GM23248 (cell line): Measurements from ENCODE around the gene TTC21B.

ENCODE experiments used
- EZH2 ChIP-seq: fragments of 200-600 bp; sonication (generic); IDR thresholded peaks from 2 replicates; pipeline ENCODE4 v1.6.1; 2018; ENCODE audit warnings: antibody characterized with exemption, mild to moderate bottlenecking; ENCODE audit not compliant: insufficient read depth, poor library complexity, severe bottlenecking
- EZH2phosphoT487 ChIP-seq: fragments of 200-600 bp; sonication (generic); IDR thresholded peaks from 2 replicates; pipeline ENCODE4 v1.6.1; 2018; ENCODE audit warnings: antibody characterized with exemption, moderate library complexity, mild to moderate bottlenecking, low read depth; ENCODE audit not compliant: insufficient read depth

DNA sequence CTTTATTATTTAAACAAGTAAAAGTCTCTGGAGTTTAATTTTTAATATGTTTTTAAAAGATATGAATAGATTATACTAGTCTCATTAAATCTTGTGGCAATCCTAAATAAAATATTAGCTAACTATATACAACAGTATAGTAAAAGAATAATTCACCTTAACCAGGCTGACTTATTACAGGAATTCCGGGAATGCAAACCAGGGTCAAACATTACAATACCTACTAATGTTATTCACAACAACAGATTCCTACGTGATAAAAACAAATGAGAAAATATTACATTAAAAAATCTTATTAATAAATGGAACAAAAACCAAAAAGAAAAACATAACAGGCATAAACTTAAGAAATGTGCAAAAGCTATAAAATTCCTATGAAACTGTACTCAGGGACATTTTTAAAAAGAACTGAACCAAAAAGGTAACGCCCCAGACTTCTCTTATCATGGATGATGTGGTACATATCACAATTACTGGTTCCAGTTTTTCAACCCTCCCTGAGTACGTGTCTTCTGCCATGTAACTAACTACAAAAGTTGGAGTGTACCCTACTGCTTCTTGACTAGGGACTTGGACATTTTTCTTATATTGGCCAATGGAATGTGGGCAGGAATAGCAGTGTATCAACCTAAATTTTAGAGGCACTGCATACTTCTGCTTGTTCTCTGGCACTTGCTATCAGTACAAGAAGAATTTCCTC, 20.2 kb downstream of the TTC21B start:
- no peak for TF ChIP-seq EZH2phosphoT487
- no peak for TF ChIP-seq EZH2
